GM12864 (cell line): ENCODE measurements around the gene SELPLG.

Experiments
- DNase-seq: peaks from one replicate; pipeline ENCODE4 v3.0.0-alpha.2; 2011; ENCODE audit warnings: low read depth
- H3K4me3 ChIP-seq: 2 replicates; pipeline ENCODE4 v1.5.1; 2011; ENCODE audit warnings: mild to moderate bottlenecking, low read depth, low read length, control low read depth
- CTCF ChIP-seq: IDR thresholded peaks from 2 replicates; pipeline ENCODE4 v1.5.1; 2011; ENCODE audit warnings: low read depth, mild to moderate bottlenecking, moderate library complexity, low read length, control low read depth, inconsistent platforms; ENCODE audit errors: missing control alignments

Gene SELPLG

GRCh38 chr12:108600702-108601007 lies 33.0 kb downstream of the SELPLG start:
- no peak overlapping the region for H3K4me3 ChIP-seq
- no peak for TF ChIP-seq CTCF
- DNase-seq = no peak

GRCh38 chr12:108599948-108600701 lies 33.6 kb downstream of the SELPLG start:
- H3K4me3 ChIP-seq = no peak overlapping the region
- TF ChIP-seq CTCF = no peak
- no peak for DNase-seq

- no peak for DNase-seq
- no peak overlapping the region for H3K4me3 ChIP-seq
- no peak for TF ChIP-seq CTCF
Observed at GRCh38 chr12:108599541-108599940, 34.2 kb downstream of the SELPLG start.

GRCh38 chr12:108598553-108599250 lies 35.0 kb downstream of the SELPLG start:
- DNase-seq = no peak
- TF ChIP-seq CTCF = no peak
- H3K4me3 ChIP-seq = no peak overlapping the region

- no peak within 1 kb of the TSS for H3K4me3 ChIP-seq
- no peak for TF ChIP-seq CTCF
Observed at GRCh38 chr12:108597559-108598471, 35.9 kb downstream of the SELPLG start, which contains the start of gene TMEM119. Gene TMEM119, minus strand, starts transcription at chr12:108598084. Its CDS starts 5,701 bp downstream, at chr12:108592383.

GRCh38 chr12:108596854-108597558 lies 36.7 kb downstream of the SELPLG start:
- no peak overlapping the region for H3K4me3 ChIP-seq
- no peak for TF ChIP-seq CTCF
- DNase-seq = no peak

More at GRCh38 chr12:108597559-108598471, 35.9 kb downstream of the SELPLG start, which contains the start of gene TMEM119:
- no peak for DNase-seq
